Natural killer cell treated with Interleukin-12 subunit alpha and Interleukin-12 subunit beta and Interleukin-15 and Interleukin-18, amount 100 ng/mL, for 72 hours (primary cell): ENCODE results near the gene RNF34. TPM values are rescaled to one million over a fixed set of nuclear protein-coding genes. Genes with fewer than 3 reads are reported as not detected.

ENCODE experiments used
- ATAC-seq, 2 donors: fragments of 150-1000 bp; cut with Tn5 transposase in 1 of 2; sonication (Bioruptor Pico), chemical (Tn5 transposase) in 1 of 2; 2 replicates each; pipeline ENCODE4 v1.10.0; 2021
- DNase-seq: peaks from one replicate; pipeline ENCODE4 v3.0.0; 2022; ENCODE audit warnings: low spot score
- H3K27ac Mint-ChIP-seq, 2 donors: 1 replicate in 1 of 2; 2 replicates in 1 of 2; pipeline ENCODE4 v1.8.0; 2022; ENCODE audit warnings: mixed read lengths in 2 of 2, mild to moderate bottlenecking in 1 of 2, moderate library complexity in 1 of 2
- H3K27me3 Mint-ChIP-seq, 2 donors: 1 replicate in 1 of 2; 2 replicates in 1 of 2; pipeline ENCODE4 v1.8.0; 2022; ENCODE audit warnings: mixed read lengths in 2 of 2
- H3K36me3 Mint-ChIP-seq: one replicate; pipeline ENCODE4 v1.8.0; 2022; ENCODE audit warnings: mixed read lengths
- H3K4me1 Mint-ChIP-seq, 2 donors: 1 replicate in 1 of 2; 2 replicates in 1 of 2; pipeline ENCODE4 v1.8.0; 2022; ENCODE audit warnings: low read depth in 2 of 2, mixed read lengths in 2 of 2, mild to moderate bottlenecking in 1 of 2
- H3K4me3 Mint-ChIP-seq: one replicate; pipeline ENCODE4 v1.8.0; 2022; ENCODE audit warnings: mixed read lengths
- H3K9me3 Mint-ChIP-seq: 2 replicates; pipeline ENCODE4 v1.8.0; 2022; ENCODE audit warnings: mixed read lengths
- total RNA-seq, 2 donors: library from RNA; stranded (reverse); gene quantifications; one replicate each; pipeline ENCODE4 v1.2.3, GENCODE V29; 2022

The RNF34 gene
- total RNA-seq, 2 donors from 2014 or later = 85.4 to 149 TPM

GRCh38 chr12:121452985-121453360 lies 53.1 kb downstream of the RNF34 start:
- Mint-ChIP-seq H3K4me1 (peaks cover 33 to 40% of the 10 kb centered on the region in 2 donors), H3K27ac (no peak overlapping the region), H3K9me3 (no peaks in the 10 kb centered on the region), H3K36me3 (no peaks in the 10 kb centered on the region), H3K27me3 (no peaks in the 10 kb centered on the region), H3K4me3 (no peak overlapping the region)
- DNase-seq = no peak
- no peak for ATAC-seq

GRCh38 chr12:121453629-121454028 lies 53.7 kb downstream of the RNF34 start:
- no peaks in the 10 kb centered on the region for H3K9me3 Mint-ChIP-seq
- no peak overlapping the region for H3K4me3 Mint-ChIP-seq
- H3K4me1 Mint-ChIP-seq = peaks cover 33 to 37% of the 10 kb centered on the region in 2 donors
- no peaks in the 10 kb centered on the region for H3K36me3 Mint-ChIP-seq
- H3K27ac Mint-ChIP-seq = no peak overlapping the region
- no peak for DNase-seq
- H3K27me3 Mint-ChIP-seq = no peaks in the 10 kb centered on the region
- no peak for ATAC-seq

GRCh38 chr12:121454921-121455320 lies 55.0 kb downstream of the RNF34 start:
- Mint-ChIP-seq H3K27me3 (no peaks in the 10 kb centered on the region), H3K4me1 (peaks cover 37 to 38% of the 10 kb centered on the region in 2 donors), H3K36me3 (no peaks in the 10 kb centered on the region), H3K27ac (peak overlapping the region in 1 of 2 donors; percentile 30), H3K4me3 (no peak overlapping the region), H3K9me3 (no peaks in the 10 kb centered on the region)
- no peak for ATAC-seq
- no peak for DNase-seq

- no peaks in the 10 kb centered on the region for H3K27me3 Mint-ChIP-seq
- H3K4me3 Mint-ChIP-seq = no peak overlapping the region
- H3K9me3 Mint-ChIP-seq = no peaks in the 10 kb centered on the region
- ATAC-seq (peak in 1 of 2 donors; percentile 26), DNase-seq (no peak)
- H3K4me1 Mint-ChIP-seq = peaks cover 43 to 45% of the 10 kb centered on the region in 2 donors
- H3K36me3 Mint-ChIP-seq = no peaks in the 10 kb centered on the region
- H3K27ac Mint-ChIP-seq = no peak overlapping the region
Observed at GRCh38 chr12:121455766-121456420, 56.0 kb downstream of the RNF34 start.

- Mint-ChIP-seq H3K4me1 (peaks cover 50% of the 10 kb centered on the region in 2 donors), H3K9me3 (no peaks in the 10 kb centered on the region), H3K4me3 (no peak overlapping the region), H3K27ac (no peak overlapping the region), H3K36me3 (no peaks in the 10 kb centered on the region), H3K27me3 (no peaks in the 10 kb centered on the region)
- ATAC-seq (no peak), DNase-seq (no peak)
Observed at GRCh38 chr12:121456551-121456950, 56.6 kb downstream of the RNF34 start.

- H3K36me3 Mint-ChIP-seq = no peaks in the 10 kb centered on the region
- DNase-seq (no peak), ATAC-seq (no peak)
- H3K27ac Mint-ChIP-seq = no peak overlapping the region
- H3K9me3 Mint-ChIP-seq = no peaks in the 10 kb centered on the region
- H3K4me1 Mint-ChIP-seq = peaks cover 41 to 51% of the 10 kb centered on the region in 2 donors
- no peak overlapping the region for H3K4me3 Mint-ChIP-seq
- no peaks in the 10 kb centered on the region for H3K27me3 Mint-ChIP-seq
Observed at GRCh38 chr12:121461048-121461447, 61.1 kb downstream of the RNF34 start.

- Mint-ChIP-seq H3K9me3 (no peaks in the 10 kb centered on the region), H3K4me1 (peaks cover 30 to 40% of the 10 kb centered on the region in 2 donors), H3K4me3 (no peak overlapping the region), H3K27ac (no peak overlapping the region), H3K27me3 (no peaks in the 10 kb centered on the region), H3K36me3 (no peaks in the 10 kb centered on the region)
- DNase-seq (no peak), ATAC-seq (no peak)
Observed at GRCh38 chr12:121464331-121464730, 64.4 kb downstream of the RNF34 start.

- Mint-ChIP-seq H3K36me3 (no peaks in the 10 kb centered on the region), H3K4me3 (peak overlapping the region; percentile 94), H3K27ac (peak overlapping the region; percentile 77 to 85), H3K4me1 (peaks cover 21 to 28% of the 10 kb centered on the region in 2 donors), H3K27me3 (no peaks in the 10 kb centered on the region), H3K9me3 (no peaks in the 10 kb centered on the region)
- DNase-seq (peak; percentile 67), ATAC-seq (peak; percentile 1 to 28)
Observed at GRCh38 chr12:121465921-121466793, 66.2 kb downstream of the RNF34 start.

- peak; percentile 98 for ATAC-seq
- no peaks in the 10 kb centered on the region for H3K36me3 Mint-ChIP-seq
- no peak overlapping the region for H3K27ac Mint-ChIP-seq
- peak overlapping the region; percentile 17 for H3K4me3 Mint-ChIP-seq
- H3K9me3 Mint-ChIP-seq = no peaks in the 10 kb centered on the region
- peaks cover 21 to 23% of the 10 kb centered on the region in 2 donors for H3K4me1 Mint-ChIP-seq
- DNase-seq = peak; percentile 96
- no peaks in the 10 kb centered on the region for H3K27me3 Mint-ChIP-seq
Observed at GRCh38 chr12:121466794-121467637, 67.1 kb downstream of the RNF34 start.

GRCh38 chr12:121467638-121468498 lies 68.0 kb downstream of the RNF34 start:
- DNase-seq = peak; percentile 64

GRCh38 chr12:121468499-121468801 lies 68.5 kb downstream of the RNF34 start:
- Mint-ChIP-seq H3K4me1 (peaks cover 21 to 23% of the 10 kb centered on the region in 2 donors), H3K9me3 (no peaks in the 10 kb centered on the region), H3K4me3 (peak overlapping the region; percentile 31), H3K36me3 (no peaks in the 10 kb centered on the region), H3K27me3 (no peaks in the 10 kb centered on the region), H3K27ac (no peak overlapping the region)
- no peak for DNase-seq
- ATAC-seq = no peak

More at GRCh38 chr12:121467638-121468498, 68.0 kb downstream of the RNF34 start:
- peak overlapping the region; percentile 31 for H3K4me3 Mint-ChIP-seq
- H3K36me3 Mint-ChIP-seq = no peaks in the 10 kb centered on the region
- no peaks in the 10 kb centered on the region for H3K27me3 Mint-ChIP-seq
- no peaks in the 10 kb centered on the region for H3K9me3 Mint-ChIP-seq
- H3K27ac Mint-ChIP-seq = no peak overlapping the region
- no peak for ATAC-seq
- peaks cover 21 to 23% of the 10 kb centered on the region in 2 donors for H3K4me1 Mint-ChIP-seq

- Mint-ChIP-seq H3K36me3 (no peaks in the 10 kb centered on the region), H3K27me3 (no peaks in the 10 kb centered on the region), H3K4me1 (peaks cover 7 to 10% of the 10 kb centered on the region in 2 donors), H3K9me3 (no peaks in the 10 kb centered on the region), H3K27ac (no peak overlapping the region), H3K4me3 (no peak overlapping the region)
- ATAC-seq = no peak
- DNase-seq = no peak
Observed at GRCh38 chr12:121470751-121471150, 70.8 kb downstream of the RNF34 start.
